ENCODE measurements around the gene OSGIN1.

The OSGIN1 gene

DNA sequence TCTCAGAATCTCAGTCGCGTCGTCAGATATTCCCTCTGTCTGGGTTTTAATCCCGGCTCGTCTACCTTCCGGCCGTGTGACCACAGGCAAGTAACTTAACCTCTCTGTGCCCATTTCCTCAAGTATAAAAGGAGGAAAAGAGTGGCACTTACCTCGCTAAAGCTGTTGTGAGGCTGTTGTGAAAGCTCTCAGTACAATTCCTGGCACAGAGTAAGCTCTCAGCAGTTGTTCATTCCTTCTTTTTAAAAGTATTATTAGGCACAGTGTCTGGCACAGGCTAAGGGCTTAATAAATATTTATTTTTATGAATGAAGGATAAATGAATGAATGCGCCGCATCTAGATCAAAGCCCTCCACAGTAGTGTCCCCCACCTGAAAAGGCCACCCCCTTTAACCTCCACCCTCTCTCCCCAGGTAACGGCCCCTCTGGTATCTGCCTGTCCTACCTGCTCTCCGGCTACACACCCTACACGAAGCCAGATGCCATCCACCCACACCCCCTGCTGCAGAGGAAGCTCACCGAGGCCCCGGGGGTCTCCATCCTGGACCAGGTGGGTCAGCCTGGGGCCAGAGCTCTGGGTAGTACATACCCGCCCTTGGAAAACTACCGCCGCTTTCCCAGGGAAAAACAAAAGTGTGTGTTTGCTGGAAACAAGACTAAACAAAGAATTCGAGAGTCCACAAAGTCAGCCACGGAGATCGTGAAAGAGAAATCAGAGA is 6.0 kb downstream of the OSGIN1 start:
- FAIRE-seq, result no peak

DNA sequence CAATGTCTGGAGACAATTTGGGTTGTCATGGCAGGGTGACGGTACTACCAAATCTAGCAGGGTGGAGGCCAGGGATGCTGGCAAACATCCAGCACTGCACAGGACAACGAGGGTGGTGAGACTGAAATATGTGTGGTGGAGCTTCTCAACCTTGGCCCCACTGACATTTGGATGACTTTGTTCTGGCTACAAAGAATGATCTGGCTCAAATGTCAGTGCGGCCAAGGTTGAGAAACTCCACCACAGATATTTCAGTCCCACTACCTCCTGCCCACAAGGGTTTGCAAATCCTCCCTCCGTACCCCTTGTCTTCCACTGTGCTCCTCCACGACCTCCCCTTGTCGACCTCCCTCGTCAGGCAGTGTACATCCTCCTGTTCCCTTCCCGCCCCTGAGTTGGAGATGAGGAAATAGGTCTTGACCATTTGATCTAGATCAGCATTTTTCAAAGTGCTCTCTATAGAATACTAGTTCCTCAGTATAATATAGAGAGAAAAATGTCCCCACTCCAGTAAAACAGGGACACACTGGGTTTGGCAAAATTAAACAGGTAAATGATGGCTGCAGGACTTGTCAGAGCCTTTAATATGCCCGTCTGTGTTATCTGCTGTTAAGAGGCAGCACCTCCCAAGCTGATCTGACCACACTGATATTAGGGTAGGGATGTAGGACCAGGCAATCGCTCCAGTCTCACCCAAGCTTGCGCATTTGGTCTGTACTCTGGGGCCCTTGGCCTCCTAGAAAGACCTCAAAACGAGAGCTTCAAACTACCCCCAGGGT is 6.8 kb downstream of the OSGIN1 start:
- no peak for FAIRE-seq

DNA sequence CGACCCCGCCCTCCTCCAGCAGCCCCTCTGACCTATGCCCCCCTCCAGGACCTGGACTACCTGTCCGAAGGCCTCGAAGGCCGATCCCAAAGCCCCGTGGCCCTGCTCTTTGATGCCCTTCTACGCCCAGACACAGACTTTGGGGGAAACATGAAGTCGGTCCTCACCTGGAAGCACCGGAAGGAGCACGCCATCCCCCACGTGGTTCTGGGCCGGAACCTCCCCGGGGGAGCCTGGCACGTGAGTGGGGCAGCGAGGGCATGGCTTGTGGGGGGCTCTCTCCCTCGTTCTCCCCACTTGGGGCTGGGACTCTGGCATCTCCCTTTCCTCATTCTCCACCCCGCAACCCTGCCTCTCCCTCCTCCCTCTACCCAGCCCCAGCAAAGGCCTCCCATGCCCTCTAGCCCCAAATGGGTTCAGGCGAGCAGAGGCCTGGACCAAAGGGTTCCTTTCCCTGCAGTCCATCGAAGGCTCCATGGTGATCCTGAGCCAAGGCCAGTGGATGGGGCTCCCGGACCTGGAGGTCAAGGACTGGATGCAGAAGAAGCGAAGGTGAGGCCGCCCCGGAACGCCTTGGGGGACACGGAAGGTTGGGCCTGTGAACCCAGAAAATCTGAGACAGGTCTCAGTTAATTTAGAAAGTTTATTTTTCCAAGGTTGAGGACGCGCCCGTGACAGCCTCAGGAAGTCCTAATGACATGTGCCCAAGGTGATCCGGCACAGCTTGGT is 7.6 kb downstream of the OSGIN1 start:
- no peak for FAIRE-seq

DNA sequence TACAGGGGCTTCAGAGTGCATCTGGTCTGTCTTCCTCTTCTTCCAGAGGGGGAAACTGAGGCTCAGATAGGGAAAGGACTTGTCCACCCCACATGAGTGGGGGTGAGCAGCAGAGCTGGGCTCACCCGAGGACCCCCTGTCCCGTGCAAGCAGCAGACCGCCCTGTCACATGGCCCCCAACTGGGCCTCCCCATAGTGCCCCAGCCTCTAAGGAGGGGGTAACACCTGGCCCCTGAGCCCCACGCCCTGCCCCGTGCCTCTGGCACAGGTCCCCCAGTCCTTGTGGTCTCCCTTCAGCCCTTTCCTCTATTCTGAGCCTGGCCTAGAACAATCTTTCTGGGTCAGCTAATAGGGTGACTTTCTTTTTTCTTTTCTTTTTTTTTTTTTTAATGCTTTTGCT is 8.6 kb downstream of the OSGIN1 start:
- FAIRE-seq, result no peak

DNA sequence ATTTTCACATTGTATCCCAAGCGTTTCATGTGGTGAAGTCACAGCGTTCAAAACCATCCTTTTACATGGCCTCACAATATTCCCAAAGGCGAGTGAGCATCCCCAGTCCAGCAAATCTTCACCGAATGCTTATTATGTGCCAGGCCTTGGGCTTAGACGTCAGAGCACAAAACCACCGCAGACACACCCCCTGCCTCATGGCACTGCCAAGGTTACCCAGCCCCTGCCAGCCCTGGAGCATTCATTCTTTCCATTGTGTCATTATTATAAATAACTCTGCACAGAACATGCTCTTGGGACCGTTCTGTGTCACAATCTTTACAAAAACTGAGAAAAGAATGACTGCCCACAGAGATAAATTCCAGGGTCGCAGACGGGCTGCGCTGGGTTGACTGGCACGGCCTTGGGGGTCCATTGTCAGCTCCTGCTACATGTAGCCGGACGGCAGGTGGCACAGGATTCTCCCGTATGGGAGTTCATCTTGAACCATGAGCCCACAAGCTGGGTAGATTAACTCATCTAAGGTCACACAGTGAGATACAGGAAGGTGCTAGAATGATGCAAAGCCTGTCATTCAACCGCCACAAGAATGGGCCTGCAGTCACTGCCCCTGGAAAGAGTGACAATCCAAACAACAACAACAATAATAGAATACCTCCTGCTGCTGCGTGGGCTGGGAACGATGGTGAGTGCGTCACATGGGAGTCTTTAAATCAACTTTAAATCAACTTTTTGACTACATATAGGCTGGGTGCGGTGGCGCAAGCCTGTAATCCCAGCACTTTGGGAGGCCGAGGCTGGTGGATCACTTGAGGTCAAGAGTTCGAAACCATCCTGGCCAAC is 10.5 kb downstream of the OSGIN1 start:
- no peak for FAIRE-seq

DNA sequence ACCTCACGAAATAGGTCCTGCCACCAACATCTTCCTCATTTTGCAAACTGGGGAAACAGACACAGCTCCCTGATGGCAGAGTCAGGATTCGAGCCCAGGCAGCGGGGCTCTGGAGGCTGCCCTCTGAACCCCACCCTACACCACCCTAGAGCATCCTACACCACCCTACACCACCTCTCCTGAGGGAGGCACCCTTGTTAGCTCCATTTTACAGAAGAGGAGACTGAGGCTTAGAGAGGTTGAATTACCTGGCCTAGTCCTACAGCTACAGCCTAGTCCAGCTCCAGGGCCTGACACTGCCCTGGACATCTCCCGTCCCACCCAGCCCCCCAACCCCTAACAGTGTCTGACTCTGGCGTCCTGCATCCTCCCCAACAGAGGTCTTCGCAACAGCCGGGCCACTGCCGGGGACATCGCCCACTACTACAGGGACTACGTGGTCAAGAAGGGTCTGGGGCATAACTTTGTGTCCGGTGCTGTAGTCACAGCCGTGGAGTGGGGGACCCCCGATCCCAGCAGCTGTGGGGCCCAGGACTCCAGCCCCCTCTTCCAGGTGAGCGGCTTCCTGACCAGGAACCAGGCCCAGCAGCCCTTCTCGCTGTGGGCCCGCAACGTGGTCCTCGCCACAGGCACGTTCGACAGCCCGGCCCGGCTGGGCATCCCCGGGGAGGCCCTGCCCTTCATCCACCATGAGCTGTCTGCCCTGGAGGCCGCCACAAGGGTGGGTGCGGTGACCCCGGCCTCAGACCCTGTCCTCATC is 11.8 kb downstream of the OSGIN1 start:
- FAIRE-seq, result no peak

DNA sequence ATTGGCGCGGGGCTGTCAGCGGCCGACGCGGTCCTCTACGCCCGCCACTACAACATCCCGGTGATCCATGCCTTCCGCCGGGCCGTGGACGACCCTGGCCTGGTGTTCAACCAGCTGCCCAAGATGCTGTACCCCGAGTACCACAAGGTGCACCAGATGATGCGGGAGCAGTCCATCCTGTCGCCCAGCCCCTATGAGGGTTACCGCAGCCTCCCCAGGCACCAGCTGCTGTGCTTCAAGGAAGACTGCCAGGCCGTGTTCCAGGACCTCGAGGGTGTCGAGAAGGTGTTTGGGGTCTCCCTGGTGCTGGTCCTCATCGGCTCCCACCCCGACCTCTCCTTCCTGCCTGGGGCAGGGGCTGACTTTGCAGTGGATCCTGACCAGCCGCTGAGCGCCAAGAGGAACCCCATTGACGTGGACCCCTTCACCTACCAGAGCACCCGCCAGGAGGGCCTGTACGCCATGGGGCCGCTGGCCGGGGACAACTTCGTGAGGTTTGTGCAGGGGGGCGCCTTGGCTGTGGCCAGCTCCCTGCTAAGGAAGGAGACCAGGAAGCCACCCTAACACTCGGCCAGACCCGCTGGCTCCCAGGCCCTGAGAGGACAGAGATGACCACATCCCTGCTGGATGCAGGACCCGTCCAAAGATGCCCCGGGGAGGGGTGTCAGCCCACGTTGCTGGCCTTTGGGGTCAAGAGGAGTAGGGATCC is 12.6 kb downstream of the OSGIN1 start:
- no peak for FAIRE-seq

DNA sequence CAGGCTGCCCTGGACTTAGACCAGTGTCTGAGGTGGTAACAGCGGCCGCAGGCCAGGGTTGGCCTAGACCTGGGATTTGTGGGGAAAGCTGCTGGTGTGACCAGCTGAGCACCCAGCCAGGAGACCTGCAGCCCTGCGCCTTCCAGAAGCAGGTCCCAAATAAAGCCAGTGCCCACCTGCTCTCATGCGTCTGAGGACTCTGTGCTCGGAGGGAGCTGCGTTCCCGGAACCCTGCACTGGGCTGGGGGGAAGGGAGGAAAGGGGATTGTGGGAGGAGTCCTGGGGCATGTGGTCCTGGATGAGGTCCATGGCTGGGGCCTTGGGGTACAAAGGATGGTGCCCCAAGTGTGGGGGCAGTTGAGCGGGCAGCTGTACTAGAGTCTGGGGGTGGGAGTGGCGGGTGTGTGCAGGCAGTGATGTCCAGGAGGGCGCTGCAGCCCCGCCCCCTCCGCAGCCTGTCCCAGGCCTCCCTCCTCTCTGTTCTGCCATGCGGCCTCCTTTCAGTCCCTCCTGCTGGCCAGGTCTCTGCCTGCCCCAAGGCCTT is 13.2 kb downstream of the OSGIN1 start:
- FAIRE-seq, result no peak

DNA sequence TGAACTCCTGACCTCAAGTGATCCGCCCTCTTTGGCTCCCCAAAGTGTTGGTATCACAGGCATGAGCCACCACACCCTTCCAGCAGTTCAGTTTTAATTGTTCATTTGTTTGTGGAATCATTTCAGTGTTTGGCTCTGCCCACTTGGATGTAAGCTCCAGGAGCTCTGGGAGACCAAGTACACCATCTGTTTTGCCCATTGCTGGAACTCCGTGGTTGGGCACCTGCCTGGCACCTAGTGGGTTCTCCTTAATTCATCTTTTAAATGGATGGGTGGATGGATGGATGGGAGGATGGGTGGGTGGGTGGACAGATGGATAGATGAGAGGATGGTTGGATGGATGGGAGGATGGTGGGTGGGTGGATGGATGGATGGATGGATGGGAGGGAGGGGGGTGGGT is 14.1 kb downstream of the OSGIN1 start:
- no peak for FAIRE-seq

DNA sequence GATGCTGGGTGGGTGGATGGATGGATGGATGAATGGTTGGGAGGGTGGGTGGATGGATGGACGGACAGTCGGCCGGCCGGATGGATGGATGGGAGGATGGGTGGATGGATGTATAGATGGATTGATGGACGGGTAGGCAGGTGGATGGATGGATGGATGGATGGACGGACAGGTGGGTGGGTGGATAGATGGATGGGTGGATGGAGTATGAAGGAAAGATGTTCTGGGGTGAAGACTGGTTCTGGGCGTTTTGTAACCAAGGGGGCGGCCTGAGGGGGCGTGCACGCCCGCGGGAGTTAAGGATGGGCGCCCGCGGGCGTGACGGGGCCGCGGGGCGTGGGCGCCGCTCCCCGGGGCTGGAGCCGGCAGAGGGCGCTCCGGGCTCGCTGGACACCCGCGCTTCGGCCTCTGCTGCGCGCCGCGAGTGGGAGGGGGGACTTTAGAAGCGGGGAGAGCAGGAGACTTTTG is 14.8 kb downstream of the OSGIN1 start, which contains the start of gene NECAB2:
Gene NECAB2, plus strand, starts transcription at position 407 of the 468 bp plus-strand sequence. CDS start 405 bp downstream, outside the sequence.
- no peak for FAIRE-seq

DNA sequence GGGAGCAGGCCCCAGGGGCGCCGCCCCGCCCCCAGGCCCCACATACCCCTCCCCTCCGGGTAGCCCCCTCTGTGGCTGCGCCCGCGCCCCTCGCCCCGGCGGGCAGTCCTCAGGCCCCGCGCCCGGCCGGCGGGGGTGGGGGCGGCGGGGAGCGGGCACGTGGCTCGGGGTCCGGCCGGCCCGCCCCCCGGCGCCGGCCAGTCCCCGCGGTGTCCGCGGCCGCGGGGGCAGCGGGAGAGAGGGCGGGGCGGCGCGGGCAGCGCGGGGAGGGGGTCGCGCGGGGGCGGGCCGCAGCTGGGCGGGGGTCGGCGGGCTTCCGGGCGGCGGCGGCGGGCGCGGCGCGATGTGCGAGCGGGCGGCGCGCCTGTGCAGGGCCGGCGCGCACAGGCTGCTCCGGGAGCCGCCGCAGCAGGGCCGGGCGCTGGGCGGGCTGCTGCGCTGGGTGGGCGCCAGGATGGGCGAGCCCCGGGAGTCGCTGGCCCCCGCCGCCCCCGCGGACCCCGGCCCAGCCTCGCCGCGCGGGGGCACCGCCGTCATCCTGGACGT is 15.3 kb downstream of the OSGIN1 start:
- FAIRE-seq, result no peak

DNA sequence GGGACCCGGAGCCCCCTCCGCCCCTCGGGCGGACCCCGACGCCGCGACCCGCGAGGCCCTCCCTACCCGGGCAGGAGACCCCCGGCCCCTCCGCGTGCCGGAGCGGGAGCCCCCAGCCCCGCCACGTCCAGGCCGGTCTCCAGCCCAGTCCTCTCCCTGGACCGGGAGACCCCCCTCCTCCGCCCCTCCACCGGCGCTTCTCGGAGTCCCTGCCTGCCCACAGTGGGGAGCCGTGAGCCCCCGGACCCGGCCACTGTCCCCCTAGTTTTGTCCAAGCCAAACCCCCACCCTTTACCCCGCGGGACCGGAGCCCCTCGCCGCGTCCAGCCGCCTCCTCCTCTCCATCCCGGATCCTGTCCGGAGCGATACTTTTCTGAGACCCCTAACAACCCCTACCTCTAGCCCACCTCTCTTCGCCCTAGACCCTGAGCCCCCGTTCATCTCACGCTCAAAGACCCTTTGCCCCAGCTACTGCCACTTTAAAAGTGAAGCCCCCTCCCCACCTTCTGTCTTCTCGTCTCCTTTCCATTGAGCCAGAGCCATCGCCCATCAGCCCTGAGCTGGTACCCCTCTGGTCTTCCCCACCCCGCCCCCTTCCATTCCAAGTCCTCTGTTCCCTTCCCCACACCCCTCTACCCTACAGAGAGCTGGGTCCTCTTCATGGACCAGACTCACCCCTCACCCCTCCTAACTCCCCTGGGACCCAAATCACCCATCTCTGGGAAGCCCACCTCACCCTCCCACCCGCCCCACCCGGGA is 16.0 kb downstream of the OSGIN1 start:
- FAIRE-seq, result no peak

DNA sequence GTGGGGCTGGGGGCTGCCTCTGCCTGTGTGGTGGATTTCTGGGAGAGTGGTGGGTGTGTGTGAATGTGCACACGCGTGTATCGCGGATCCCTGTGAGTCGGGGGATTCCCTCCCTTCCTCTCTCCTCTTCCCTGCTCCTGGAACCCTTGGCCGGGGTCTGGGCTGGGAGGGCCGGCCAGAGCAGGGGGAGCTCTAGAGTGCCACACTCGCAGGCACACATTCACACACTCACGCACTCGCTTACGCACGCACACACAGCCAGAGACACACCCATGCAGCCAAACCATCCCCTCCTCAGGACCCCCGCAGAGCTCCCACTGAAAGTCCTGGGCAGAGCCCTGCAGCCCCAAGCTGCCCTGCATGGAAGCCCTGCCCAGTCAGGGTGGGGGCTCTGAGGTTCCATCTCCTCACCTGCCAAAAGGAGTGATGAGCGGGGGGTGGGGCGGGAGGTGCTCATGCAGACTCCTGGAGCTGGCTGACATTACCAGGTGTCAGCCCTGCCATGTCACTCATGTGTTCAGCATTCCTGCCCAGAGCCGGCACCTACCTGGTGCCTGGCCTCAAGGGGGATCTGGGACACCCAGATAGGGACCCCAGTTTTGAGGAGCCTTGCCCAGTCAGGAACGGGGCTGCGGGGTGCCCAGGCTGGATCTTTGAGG is 16.9 kb downstream of the OSGIN1 start:
- no peak for FAIRE-seq

DNA sequence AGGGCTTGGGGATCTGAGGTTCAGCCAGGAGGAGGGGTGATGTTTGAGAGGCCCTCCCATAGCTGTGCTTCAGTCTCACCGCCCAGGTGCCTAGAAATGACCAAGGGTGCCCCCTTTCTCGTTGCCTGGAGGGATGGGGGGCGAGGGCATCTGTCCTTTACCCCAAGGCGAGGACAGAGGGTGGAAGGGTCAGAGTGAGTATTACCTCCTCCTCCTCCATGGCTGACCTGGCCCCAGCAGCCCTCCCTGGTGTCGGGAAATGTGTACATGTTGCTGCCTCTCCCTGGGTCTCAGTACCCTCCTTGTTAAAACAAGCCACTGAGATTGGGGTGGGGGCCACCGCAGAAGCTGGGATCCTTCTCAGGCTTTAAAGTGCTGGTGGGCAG is 17.4 kb downstream of the OSGIN1 start:
- FAIRE-seq, result no peak

DNA sequence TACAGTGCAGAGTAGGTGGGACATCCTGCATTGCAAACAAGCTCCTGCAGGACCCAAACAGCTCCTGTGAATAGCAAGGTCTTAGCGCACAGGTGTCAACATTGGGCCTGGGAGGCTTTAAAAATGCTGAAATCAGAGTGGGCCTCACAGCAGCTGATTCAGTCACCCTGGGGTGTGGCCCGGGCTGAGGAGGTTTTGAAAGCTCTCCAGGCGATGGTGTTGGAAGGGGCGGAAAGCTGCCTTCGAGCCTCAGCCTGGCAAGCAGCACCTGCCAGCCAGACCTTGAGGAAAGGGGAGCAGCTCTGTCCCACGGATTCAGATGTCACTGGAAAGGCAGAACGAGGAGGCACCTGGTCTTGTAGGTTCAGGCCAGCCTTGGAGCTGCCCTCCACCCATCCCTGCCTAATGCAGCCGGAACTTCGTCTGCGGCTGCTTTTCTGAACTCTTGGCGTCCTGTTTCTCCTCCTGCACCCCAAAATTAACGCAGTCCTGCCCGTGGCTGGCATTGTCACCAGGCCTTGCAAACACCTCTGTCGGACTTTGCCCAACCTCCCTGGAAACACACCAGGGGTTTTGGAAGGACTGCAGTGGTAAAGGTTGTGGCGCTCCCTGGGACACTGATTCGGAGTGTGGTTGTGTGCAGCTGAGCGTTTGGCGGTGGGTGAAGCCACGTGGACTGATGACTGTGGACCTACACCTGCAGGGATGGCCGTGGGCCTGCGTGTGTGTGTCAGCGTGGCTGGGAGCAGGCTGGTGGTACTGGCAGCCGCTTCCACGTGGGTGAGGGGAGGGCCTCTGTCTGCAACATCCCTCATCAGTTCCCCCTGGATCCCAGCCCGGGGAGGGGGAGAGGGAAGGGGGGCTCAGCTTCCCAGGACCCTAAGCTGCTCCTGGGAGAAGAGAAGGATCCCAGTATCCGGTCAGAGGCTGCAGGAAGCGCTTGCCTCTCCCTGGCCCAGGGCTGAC is 18.4 kb downstream of the OSGIN1 start:
- FAIRE-seq, result no peak

DNA sequence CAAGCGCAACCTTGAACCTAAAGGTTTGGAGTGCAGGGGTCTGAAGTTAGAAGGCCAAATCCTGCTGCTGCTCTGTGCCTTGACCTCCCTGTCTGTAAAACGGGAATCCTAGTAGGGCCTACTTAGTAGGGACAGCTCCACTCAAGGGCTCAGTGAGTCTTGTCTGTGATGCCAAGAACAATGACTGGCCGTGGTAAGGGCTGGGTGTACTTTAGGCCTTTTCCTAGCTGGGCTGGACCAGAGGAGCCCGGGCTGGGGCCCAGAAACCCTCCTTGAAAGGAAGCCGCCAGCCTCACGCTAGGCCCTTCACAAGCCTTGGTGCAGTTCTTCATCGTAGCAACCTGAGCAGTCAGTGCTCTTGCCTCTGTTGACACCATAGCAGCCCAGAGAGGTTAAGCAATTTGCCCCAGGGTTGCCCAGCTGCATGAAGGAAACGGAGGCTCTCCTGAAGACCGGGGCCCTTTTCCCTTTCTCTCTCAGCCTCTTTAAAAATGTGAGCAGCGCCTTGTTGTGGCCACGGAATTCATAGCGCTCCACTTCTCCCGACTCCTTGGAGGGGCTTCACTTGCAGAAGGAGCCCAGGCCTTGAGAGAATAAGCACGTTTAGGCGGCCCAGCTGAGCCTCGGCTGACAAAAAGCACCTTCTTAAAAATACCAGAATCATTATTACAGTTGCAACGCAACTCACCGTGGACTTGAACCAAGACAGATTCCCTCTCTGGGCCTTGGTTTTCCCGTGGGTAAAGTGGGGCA is 19.4 kb downstream of the OSGIN1 start:
- no peak for FAIRE-seq

DNA sequence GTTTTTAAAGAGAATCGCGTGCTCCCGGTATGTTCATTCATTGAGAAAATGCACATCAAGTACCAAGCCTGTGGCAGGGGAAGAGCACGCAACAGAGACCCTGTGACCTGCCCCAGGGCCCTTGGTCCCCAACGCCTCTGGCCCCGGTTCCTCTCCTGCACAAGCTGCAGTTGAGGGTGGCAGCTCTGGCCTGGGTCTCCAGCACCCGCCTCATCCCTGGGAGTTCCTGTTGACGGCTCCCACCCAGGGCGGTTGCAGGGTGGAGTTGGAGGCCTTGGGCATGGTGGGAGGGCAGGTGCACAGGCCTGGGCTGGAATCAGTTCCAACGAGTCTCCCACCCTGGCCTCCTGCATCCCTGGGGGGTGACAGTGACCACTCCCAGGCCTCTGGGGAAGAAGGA is 20.0 kb downstream of the OSGIN1 start:
- FAIRE-seq, result no peak
